Right lobe of liver (tissue), 4 donors: ENCODE measurements around the gene ZFYVE19.

Source experiments
- CTCF ChIP-seq, 4 donors: fragments of 200-600 bp in 3 of 4; fragments of 450-650 bp in 1 of 4; IDR thresholded peaks; one replicate each; pipeline versions ENCODE4 v1.5.1 to v1.8.0; 2016 to 2022; ENCODE audit warnings: antibody characterized with exemption in 4 of 4, mild to moderate bottlenecking in 2 of 4
- POLR2A ChIP-seq: fragments of 450-650 bp; IDR thresholded peaks from one replicate; pipeline ENCODE4 v1.6.1; 2017; ENCODE audit warnings: antibody characterized with exemption, mild to moderate bottlenecking
- donor health status: DM: no; HTN: no; CAD: no.
- donor health status: DM: no; HTN: no; CAD: no.
- donor health status: DM: no; HTN: yes; CAD: no.

GRCh38 chr15:40770147-40770721 is 36.7 kb upstream of the ZFYVE19 start:
- TF ChIP-seq CTCF (IDR thresholded peaks at IDR 0.05), result no peak
- no peak for TF ChIP-seq POLR2A
